ENCODE data around the gene SETBP1. TPM values are rescaled to one million over a fixed set of nuclear protein-coding genes. Genes with fewer than 3 reads are reported as not detected.

The SETBP1 gene
- total RNA-seq, 1 donor from 2014 or later = 51.0 TPM

DNA sequence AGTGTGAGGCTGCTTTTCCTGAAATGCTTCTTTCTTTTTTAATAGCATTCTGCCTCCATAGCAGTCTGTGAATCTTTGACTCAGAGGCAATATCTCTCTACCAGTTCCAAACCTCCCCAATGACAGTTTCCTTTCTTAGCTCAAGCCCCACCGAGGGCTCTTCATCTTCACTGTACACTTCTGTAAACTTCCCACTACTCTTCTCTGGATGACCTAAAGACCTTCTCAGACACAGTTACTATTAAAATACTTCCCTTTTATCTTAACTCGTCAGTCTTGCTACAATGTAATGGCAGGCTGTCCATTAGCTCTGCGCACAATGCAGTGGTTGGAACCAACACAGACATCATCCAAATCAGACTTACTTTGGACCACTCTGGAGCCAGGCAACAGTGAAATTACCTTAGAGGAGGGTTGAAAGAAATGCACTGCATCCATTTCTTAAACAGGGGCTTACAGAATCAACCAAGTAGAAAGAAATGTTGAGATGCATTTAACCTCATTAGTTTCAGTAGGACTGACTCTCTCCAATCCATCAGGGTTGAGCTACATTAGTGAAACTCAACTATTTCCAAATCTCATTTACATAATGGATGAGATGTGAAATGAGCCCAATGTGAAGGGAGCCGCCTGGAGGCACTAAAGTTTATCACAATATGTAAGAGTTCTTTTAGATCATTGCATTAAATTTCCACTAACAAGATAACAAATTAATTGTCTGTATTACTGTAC, 343.8 kb downstream of the SETBP1 start:
- DNase-seq (ENCODE audit: low spot score) = no peak

DNA sequence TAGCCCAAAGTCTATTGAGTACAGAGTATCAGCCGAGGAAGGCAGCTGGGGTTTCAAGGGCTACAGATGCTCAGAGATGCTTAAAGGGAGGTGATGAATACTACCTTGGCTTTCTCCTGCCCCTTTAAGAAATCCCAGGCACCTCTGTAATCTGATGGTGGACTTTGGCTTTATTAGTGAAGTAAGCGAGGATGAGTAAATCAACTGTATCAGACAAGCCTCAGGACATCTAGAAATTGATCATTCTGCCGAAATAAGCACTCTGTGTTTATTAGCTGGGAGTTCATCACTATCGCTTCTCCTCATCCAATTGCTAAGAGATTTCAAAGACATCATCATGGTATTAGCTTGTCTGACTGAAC, 344.4 kb downstream of the SETBP1 start:
- no peak for DNase-seq (ENCODE audit: low spot score)

DNA sequence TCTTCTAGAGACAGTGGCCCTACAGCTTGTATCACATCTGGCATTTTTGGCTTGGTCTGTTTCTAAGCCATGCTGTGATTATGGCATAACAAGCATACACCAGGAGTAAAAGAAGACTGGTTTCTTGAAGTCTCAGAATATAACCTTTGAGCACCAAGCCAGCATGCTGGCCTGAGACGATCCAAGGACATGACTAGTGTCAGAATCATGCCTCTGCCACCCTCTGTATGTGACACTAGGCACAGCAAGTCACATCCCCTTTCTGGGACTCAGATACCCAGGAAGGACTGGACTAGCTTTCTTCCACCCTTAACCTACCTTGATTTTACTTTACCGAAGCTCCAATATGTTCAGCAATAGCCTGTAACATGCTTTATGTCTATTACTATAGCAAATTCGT, 345.5 kb downstream of the SETBP1 start:
- no peak for DNase-seq (ENCODE audit: low spot score)

DNA sequence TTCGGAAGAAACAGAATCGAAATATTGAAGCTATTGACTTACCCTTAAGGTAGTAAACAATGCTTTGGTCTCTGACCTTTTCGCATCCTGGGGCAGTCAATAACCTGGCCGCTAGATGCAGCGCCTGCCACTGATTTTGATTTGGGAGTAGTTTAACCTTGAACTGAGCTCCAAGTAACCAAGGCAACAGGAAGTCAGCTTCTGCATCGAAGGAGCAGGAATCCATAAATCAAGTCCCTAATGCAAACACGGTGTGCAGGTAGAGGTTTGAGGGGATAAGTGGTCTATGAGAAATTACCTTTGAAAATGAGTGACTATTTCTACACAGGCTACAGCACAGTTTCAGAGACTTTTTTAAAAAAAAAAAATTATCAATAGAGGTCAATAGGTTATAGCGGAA, 353.5 kb downstream of the SETBP1 start:
- DNase-seq (ENCODE audit: low spot score) = no peak

DNA sequence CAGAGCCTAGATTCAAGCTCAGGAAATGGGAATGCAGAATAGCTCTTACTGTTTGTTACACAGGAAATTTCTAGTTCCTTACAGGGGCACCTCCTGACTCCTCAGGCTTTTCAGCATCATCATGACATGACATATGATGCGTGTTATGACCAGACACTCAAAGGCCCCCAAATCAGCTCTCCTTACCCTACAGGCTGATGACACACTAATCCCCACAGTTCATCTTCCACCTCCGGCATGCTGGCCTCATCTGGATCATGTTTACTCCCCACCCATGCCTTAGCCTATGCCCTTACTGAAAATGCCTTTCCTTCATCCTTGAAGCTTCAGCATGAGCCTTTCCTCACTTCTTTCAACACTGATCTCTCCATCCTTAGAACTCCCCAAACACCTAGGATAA, 356.9 kb downstream of the SETBP1 start:
- DNase-seq (ENCODE audit: low spot score) = no peak

DNA sequence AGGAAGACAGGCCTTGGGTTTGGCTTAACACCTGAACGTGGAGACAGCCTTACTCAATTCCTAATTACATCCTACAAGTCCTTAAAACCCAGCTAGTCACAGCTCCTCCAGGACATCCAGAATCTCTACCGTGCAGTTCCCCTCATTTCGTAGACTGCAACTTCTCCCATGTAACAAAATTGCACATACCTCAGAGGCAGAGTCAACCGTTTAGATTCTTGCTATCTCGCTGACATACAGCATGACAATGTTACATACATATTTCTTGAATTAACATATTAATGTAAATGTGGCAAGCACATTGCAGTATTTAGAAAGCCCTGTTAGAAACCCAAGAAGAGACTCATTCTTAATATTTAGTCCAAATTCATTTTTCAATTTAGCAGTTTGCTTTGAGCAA, 358.7 kb downstream of the SETBP1 start:
- no peak for DNase-seq (ENCODE audit: low spot score)

DNA sequence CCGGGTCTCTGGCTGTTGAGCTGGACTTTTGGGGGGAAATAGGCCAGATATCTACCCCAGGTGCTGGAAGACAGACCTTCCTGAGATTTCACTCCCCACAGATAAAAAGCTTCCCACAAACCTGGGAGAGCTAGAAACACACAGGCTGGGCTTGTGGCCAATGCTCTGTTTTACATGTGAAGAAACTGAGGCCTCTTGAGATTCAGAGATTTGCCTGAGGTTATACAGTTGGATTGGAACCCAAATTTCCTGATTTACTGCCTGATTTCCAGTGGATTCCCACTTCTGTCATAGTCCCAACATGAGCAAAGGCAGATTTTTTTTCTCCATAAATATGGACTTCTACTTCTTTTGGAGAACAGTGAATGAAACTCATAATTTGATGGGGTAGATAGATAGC, 360.2 kb downstream of the SETBP1 start:
- DNase-seq (ENCODE audit: low spot score) = no peak

DNA sequence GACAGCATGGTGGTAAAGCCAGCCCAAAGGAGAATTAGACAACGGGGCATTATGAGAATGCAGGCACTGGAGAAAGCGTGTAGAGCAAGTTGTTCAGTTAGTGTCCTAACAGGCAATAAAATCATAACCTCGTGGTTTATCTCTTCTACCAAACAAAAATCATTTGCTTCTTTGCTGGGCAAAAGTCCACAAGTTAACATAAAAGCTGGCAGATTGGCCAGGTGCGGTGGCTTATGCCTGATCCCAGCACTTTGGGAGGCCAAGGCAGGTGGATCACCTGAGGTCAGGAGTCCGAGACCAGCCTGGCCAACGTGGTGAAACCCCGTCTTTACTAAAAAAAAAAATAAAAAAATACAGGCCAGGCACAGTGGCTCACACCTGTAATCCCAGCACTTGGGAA, 364.1 kb downstream of the SETBP1 start:
- no peak for DNase-seq (ENCODE audit: low spot score)

DNA sequence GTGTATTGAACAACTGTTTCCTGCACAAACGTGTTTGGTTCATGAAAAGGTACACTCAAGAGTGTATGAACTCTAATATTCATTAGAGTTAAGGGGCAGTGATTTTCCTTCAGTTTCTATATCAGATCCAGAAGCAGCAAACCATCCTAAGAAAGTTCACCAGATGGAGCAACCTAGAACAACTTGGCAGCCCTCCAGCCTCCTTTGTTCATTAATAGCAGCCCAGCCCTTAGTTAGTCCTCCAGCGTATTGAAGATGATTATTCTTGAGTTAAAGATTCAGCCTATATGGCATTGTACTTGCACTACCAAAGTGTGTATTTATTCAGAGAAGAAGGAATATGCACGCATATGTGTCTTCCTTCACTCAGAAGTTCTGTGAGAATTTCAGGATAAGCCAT, 365.5 kb downstream of the SETBP1 start:
- DNase-seq (ENCODE audit: low spot score) = no peak

DNA sequence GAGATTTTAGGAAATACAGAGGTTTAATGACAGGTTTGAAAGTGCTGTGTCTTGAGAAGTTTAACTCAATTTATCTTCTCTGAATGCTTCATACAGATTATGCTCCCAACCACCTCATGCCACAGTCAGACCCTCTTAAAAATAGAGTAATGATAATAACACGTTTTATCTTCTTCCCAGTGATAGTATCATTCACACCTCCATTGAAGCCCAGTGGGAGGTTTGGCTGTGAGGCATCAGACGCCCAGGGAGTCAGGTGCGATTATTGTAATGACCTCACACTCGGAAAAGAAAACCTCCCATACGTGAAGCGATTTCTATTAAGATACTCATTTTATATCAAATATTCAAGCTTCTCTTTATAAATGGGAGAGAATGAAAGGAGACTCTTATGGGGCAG, 366.3 kb downstream of the SETBP1 start:
- DNase-seq (ENCODE audit: low spot score) = no peak

DNA sequence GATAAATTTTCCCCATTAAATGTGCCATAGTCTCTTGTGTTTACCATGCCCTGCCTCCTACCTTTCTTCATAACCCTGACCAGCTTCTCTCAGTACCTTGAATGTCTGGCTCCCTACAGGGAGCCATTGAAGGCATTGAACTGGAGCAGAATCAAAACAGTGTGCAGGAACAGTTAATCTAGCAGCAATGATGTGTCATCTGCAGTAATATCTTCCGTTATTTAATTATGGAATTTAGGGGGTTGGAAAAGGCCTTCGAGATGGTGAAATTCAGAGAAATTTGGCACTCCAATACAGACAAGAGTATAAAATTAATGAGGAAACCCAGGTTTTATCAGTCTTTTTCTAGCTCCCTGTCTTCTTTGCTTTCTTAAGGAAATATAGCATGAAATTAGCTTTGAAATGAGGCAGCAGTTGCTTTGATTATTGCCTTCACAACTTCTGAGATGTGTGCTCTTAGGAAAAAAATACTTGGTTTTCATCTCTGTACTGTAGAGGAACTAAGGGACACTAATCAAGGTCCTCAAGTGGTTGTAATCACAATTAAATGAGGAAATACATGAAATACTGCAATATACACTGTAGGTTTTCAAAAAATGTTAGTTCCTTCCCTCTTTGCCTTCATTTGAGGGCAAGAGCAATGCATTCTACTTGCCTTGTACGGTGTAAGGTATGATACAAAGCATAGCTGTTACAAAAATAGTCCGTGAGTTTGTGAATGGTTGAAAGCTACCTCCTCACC, 369.1 kb downstream of the SETBP1 start:
- DNase-seq (ENCODE audit: low spot score) = no peak

DNA sequence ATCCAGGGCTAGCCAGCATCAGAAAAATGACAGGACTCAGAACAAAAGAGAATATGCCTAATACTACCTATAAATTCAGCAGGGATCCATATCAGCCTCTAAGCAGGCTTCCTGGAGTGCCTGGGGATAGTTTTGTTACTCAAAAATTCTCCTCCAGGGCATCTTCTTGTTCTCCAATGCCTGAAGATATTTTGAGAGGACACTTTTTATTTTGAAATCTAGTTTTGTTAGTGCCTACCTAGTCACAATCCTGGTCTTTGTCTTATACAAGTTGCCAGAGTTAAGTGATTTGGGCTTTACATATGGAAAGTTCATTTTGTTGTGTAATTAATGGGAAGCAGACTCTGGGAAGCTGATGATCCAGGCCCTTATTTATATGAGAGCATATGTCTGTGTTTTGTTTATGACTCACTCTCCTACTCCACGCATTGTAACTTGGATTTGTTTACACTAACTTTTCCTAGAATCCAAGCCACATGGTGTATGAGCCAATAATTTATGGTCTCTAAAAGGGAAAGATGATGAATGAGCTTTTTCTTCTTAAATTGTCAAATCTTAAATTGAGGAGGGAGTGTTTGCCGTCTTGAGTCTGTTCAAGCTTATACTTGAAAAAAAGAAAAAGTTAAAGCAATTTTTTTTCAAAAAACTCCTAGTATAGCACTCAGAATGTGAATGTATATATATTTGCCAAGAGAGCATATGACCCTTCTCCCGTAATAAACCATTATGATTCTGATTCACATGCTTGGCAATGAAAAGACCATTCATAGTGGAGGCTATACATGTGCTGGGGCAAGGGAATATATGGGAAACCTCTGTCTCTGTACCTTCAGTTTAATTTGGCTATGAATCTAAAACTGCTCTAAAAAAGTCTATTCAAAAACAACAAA, 370.3 kb downstream of the SETBP1 start:
- no peak for DNase-seq (ENCODE audit: low spot score)

DNA sequence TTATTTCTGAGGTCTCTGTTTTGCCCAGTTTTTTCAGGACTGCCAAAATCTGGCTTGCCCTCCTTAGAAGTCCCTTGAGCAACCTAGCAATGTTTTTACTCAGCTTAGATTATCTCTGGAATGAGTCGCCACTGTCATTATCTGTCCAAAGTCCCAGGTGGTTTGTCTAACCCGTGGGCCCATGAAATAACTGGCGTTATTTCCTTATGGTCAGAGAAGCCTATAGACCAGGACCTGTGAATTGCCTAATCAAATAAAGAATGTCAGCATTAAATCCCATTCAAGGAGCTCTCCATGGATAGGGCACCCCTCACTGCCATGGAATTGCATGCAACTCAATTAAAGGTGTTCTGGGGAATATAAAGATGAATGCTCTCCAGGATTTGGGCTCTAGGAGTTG, 373.9 kb downstream of the SETBP1 start:
- DNase-seq (ENCODE audit: low spot score) = no peak

DNA sequence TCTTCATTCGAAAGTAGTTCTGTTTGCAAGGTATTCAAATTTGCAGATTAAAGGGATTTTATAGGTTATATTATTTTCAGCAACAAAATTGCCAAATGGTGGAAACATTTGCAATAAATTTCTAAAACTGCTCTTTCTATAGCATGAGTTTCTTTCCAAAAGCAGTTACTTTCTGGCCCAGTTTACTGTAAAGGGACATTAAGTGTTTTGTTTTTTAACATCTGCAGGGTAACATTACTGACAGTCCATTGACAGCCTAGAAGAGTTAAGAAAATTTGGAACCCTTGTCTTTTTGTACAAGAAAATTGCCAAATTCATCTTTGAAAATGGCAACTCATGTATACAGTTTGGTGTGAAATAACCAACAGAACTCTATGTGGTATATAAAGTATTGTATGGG, 375.1 kb downstream of the SETBP1 start:
- DNase-seq (ENCODE audit: low spot score) = no peak

DNA sequence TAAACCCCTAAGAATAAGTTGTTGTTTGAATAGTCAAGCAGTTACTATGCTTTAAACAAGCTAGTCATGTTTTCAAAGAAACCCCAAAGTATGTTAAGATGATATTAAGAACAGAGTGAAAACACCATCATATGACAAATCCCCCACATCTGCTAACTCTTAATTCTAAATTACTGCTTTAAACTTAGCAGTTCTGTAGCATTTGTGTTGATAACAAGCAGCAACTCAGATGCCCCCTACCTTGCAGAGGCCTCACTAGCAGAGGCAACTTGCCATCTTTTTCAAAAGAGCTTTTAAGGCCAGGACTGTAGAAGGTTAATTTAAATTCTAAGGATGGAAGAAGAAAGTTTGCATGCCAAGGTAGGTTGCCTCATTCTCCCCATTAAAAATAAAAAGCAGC, 376.2 kb downstream of the SETBP1 start:
- DNase-seq (ENCODE audit: low spot score) = no peak

DNA sequence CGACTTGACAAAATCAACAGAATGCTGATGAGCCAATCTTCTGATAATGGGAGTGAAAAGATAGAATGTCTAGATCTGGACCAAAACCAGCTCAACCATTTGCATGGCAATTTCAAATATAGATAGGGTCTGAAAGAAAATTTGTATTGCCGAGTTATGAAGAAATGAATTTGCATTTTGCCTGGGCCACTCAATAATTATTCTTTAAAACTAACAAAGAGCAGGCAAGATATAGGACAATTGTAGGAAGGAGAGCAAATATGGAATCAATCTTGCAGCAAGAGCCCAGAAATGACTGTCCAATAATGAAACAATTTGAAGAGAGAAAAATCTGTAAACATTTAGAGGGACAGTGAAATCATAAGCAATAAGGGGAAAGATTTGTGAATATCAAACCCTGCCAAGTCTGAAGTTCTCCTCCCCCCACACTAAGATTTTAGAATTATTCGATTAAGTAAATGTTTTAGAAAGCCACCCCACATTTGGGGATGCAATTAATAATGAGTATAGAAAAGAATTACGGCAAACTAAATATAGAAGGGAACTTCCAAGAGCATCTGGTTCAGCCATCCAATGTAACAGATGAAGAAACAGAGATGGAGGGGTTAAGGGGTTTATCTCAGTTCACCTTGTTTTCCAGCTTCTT, 377.4 kb downstream of the SETBP1 start:
- DNase-seq (ENCODE audit: low spot score) = no peak

DNA sequence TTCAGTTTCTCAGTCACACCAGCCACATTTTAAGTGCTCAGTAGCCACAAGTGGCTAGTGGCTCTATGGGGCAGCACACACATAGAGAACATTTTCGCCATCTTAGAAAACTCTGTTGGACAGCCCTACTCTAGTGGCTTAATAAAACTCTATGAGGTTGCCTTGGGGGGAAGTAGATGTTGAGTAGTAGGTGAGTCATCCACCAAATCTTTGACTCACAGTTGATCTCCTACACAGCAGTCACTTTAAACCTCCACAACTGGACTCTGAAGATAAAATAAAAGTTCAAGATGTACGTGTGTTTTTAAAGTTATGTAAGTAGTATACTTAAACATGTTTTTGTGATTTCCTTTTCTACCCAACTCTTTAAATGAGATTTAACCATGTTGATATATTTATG, 379.0 kb downstream of the SETBP1 start:
- no peak for DNase-seq (ENCODE audit: low spot score)

DNA sequence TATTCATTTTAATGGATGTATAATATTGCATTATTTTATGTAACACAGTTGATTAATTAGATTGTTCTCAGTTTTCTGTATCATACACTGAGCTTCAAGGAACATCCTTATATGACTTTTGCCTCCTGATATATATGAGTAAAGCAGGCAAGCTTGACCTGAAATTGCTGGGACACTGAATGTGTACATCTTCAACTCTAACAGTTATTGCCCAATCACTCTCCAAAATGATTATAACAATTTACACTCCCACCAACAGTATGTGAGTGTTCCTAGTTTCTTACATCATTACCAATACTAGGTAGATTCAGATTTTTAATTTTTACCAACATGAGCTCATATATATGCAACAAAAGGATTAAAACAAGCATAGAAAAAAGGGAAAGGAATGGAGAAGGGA, 379.4 kb downstream of the SETBP1 start:
- DNase-seq (ENCODE audit: low spot score) = no peak

DNA sequence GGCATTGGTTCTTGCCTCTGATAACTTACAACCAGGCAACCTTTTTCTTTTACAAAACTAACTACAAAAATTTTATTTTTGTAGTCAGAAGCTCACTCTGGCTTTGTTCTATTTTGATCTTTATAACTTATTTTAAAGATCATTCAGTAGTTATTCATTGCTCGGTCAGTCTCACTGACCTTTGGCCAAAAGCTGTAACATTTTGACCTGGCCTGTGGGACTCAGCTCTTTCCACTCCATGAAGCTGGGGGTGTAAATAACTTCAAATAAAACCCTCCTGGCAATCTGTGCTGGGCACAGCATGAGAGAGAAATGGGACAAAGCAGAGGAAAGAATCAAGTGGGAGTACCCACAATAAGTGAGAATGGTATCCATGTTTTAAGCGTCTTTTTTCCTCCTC, 380.7 kb downstream of the SETBP1 start:
- no peak for DNase-seq (ENCODE audit: low spot score)

DNA sequence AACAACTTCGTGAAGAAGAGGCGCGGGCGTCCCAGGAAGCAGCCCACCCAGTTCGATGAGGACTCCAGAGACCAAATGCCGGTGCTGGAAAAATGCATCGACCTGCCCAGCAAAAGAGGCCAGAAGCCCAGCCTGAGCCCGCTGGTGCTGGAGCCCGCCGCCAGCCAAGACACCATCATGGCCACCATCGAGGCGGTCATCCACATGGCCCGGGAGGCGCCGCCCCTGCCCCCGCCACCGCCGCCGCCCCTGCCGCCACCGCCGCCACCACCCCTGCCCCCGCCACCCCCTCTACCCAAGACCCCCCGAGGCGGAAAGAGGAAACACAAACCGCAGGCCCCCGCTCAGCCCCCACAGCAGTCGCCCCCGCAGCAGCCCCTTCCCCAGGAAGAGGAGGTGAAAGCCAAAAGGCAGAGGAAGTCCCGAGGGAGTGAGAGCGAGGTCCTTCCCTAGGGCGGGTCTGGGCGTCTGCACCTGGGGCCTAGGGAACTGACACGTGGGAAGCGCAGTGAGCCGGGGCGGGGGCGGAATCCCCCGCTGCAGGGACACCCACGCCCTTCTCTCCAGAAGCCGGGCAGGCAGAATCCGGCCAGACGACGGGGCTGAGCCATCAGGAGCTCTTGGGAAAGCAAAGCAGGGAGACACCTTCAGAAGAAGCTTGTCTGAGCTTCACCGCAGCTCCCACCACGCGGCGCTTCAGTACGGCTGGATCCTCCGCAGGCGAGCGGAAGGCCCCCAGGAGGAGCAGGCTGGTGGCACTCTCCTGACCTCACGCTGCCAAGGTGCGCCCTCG, 382.8 kb downstream of the SETBP1 start:
- no peak for DNase-seq (ENCODE audit: low spot score)

DNA sequence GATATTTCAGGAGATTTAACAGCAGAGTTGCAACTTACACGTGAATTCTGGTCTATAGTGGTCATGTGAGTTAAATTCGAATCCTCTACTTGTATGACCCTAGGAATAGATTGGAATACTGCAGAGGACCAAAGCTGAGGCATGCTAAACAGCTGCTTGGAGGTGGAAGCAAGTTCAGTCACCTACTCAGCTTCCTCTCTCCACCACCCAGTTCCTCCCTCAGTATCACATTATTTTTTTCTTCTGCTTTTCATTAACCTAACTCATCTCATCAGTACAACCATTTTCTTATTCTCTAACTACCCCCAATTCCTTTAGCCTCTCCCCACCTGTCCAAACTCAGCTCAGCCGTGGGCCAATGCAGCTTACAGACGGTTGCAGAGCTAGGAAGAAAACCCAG, 385.5 kb downstream of the SETBP1 start:
- DNase-seq (ENCODE audit: low spot score) = no peak
